ENCODE measurements around the gene GNB1.

DNA sequence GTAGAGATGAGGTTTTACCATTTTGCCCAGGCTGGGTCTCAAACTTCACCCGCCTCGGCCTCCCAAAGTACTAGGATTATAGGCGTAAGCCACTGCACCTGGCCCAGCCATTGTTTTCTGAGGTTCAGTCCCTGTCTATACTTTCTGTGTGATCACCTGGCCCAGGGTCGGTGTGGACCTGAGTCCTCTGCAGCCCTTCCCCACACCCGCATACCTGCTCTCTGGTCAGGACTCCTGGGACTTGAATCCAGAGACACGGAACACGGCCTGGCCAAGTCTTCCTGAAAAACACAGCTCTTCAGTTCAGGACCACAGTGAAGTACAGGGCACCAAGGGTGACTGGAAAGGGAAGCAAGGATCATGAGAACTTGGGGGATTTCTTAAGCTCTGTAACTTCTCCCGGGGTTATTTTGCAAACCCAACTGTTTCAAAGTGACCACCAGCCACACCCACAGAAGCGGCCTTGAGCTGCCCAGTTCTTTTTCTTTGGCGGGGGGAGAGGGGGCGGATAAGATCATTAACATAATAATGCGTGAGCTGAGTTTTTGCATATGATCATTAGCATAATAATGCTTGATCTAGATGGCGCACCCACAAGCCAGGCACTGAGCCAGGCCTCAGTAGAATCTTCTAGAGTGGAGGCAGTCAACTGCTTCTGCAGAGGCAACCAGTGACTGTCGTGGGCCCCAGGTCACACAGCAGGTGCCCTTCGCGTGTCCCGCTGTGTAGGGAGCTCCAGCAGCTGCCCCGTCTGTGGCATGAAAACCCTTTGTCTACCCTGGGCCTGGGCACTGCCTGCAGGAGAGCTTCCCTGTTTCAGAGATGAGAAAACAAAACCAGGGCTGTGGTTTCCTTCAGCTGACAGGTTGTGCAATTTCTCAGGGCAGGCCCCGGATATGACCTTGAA is 110.9 kb downstream of the GNB1 start:
- TF ChIP-seq POLR2AphosphoS5 (IDR thresholded peaks at IDR 0.05) (peak in 2 of 3 donors; percentile 54 to 64), CTCF (IDR thresholded peaks at IDR 0.05) (no peak)
